Stimulated activated CD4-positive, alpha-beta T cell treated with anti-CD3 and anti-CD28 coated beads, Interleukin-15, amount 100 ng/mL, for 1 hour (primary cell): ENCODE measurements around the gene TMX4.
"Not testable (repeated sequence)": the region's sequence is repeated elsewhere in the genome, so short reads cannot be mapped to it uniquely, and the experiment has no call there.

Experiments used
- DNase-seq, 2 donors: peaks; one replicate each; pipeline ENCODE4 v3.0.0-alpha.2; 2020; ENCODE audit warnings: low read depth in 1 of 2, low spot score in 1 of 2

The TMX4 gene

GRCh38 chr20:8019246-8019997 is at the start of gene TMX4:
Gene TMX4, minus strand, starts transcription at chr20:8019761. Its CDS starts 148 bp downstream, at chr20:8019613.
- peak; percentile 72 to 82 for DNase-seq

GRCh38 chr20:8067082-8067481 is 47.5 kb upstream of the TMX4 start:
- no peak for DNase-seq

GRCh38 chr20:8066662-8067061 is 47.1 kb upstream of the TMX4 start:
- no peak for DNase-seq

GRCh38 chr20:8065691-8066090 is 46.1 kb upstream of the TMX4 start:
- no peak for DNase-seq

GRCh38 chr20:8062756-8063155 is 43.2 kb upstream of the TMX4 start:
- DNase-seq: no peak

- DNase-seq: no peak
Observed at GRCh38 chr20:8061861-8062518, 42.4 kb upstream of the TMX4 start.

GRCh38 chr20:8060977-8061376 is 41.4 kb upstream of the TMX4 start:
- DNase-seq: no peak

GRCh38 chr20:8057871-8058270 is 38.3 kb upstream of the TMX4 start:
- DNase-seq: no peak

- no peak for DNase-seq
Observed at GRCh38 chr20:8055096-8055495, 35.5 kb upstream of the TMX4 start.

- DNase-seq: no peak
Observed at GRCh38 chr20:8050157-8050837, 30.7 kb upstream of the TMX4 start.

- no peak for DNase-seq
Observed at GRCh38 chr20:8049310-8049709, 29.7 kb upstream of the TMX4 start.

- no peak for DNase-seq
Observed at GRCh38 chr20:8045946-8046345, 26.4 kb upstream of the TMX4 start.

- no peak for DNase-seq
Observed at GRCh38 chr20:8043687-8044282, 24.2 kb upstream of the TMX4 start.

- no peak for DNase-seq
Observed at GRCh38 chr20:8039042-8039441, 19.5 kb upstream of the TMX4 start.

- DNase-seq: no peak
Observed at GRCh38 chr20:8036771-8037170, 17.2 kb upstream of the TMX4 start.

- no peak for DNase-seq
Observed at GRCh38 chr20:8033151-8033841, 13.7 kb upstream of the TMX4 start.

- DNase-seq: no peak
Observed at GRCh38 chr20:8032499-8032898, 12.9 kb upstream of the TMX4 start.

GRCh38 chr20:8031539-8031938 is 12.0 kb upstream of the TMX4 start:
- not testable (repeated sequence) for DNase-seq

GRCh38 chr20:8021541-8022269 is 2.1 kb upstream of the TMX4 start:
- no peak for DNase-seq

- DNase-seq: no peak
Observed at GRCh38 chr20:8020314-8021079, 936 bp upstream of the TMX4 start.
